Activated T-helper 9 cell treated with anti-CD3 and anti-CD28 coated beads, Interleukin-2, amount 50 U/mL, for 16 hours (primary cell): ENCODE data around the gene SPATA25.
A peak's percentile ranks its signal among the peaks of the same experiment; 100 is the strongest.
"Not testable (repeated sequence)": the region's sequence is repeated elsewhere in the genome, so short reads cannot be mapped to it uniquely, and the experiment has no call there.

ENCODE experiments used
- DNase-seq: peaks from one replicate; pipeline ENCODE4 v3.0.0-alpha.2; 2020; ENCODE audit warnings: low read depth

The SPATA25 gene

DNA sequence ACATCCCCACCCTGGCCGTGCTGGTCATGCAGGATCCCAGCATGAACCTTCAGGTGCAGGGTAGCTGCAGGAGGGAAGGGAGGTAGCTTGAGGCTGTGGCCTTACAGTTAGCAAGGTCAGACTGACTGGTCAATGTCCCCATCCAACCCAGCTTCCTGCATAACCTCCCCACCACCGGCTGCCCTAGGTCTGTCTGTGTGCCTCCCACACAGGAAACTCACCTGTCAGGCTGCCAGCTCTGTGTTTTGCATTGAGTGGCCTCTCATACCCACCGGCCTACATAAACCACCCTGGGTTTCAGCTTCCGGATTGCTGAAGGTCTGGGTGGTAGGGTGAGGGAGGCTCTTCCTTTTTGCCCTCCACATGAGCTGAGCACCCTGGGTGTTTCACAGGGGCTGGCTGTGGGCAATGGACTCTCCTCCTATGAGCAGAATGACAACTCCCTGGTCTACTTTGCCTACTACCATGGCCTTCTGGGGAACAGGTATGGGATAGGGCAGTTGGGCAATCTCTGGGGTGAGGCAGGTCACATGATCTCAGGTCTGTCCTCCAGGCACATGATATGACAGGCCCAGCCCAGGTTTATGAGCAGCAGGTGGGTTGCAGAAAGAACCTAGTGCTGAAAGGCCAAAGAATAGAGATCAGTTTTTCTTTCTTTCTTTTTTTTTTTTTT, 5.5 kb upstream of the SPATA25 start:
- no peak for DNase-seq

DNA sequence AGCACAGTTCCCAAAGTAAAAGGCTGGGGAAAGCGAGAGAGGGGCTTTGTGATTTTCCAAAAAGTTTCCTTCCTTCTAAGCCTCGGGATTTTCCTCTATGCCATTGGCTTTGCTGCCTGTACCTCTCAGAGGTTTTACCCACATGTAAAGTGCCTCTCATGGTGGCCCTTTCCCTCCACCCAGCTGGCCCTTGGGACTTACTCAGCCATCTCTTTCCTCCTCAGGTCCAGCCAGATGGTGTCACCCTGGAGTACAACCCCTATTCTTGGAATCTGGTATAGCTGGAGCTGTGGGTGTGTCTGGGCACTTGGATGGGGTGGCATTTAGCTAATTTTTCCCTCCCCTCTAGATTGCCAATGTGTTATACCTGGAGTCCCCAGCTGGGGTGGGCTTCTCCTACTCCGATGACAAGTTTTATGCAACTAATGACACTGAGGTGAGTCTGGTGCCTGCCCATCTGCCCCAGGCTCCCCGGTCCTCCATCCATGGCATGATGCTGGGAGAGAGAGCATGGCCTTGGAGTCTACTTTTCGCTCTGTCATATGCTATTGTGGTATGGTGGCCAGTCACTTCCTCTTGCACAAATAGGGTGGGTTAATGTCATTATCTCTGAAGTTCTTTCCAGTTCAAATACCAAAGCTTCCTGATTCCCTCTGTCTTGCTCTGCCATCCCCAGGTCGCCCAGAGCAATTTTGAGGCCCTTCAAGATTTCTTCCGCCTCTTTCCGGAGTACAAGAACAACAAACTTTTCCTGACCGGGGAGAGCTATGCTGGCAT, 4.8 kb upstream of the SPATA25 start:
- DNase-seq, result no peak

DNA sequence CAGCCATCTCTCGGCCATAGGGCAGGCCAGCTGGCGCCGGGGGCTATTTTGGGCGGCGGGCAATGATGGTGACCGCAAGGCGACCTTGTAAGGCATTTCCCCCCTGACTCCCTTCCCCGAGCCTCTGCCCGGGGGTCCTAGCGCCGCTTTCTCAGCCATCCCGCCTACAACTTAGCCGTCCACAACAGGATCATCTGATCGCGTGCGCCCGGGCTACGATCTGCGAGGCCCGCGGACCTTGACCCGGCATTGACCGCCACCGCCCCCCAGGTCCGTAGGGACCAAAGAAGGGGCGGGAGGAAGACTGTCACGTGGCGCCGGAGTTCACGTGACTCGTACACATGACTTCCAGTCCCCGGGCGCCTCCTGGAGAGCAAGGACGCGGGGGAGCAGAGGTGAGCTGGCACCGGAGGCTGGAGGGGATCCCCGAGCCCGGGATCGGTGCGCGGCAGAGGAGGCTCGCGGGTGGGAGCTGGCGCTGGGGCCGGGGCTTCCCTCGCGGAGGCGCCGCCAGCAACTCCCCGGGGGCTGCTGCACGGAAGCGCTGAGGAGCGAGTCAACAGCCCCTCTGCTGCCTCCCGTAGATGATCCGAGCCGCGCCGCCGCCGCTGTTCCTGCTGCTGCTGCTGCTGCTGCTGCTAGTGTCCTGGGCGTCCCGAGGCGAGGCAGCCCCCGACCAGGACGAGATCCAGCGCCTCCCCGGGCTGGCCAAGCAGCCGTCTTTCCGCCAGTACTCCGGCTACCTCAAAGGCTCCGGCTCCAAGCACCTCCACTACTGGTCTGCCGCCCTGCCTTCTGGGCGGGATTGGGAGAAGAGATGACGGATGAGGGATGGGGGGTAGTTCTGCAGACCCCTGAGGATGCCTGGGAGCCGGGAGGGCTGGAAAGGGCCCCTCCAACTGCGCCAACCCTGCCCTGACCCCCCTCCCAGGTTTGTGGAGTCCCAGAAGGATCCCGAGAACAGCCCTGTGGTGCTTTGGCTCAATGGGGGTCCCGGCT, 3.9 kb upstream of the SPATA25 start, which contains the start of the genes CTSA and NEURL2:
CTSA (plus strand) TSS at position 351 of the 999 bp plus-strand sequence; CDS start at position 585, 234 bp downstream.
NEURL2 (minus strand) TSS at position 224 of the 999 bp plus-strand sequence; CDS start at position 7, 217 bp downstream.
- DNase-seq, result peak; percentile 82

DNA sequence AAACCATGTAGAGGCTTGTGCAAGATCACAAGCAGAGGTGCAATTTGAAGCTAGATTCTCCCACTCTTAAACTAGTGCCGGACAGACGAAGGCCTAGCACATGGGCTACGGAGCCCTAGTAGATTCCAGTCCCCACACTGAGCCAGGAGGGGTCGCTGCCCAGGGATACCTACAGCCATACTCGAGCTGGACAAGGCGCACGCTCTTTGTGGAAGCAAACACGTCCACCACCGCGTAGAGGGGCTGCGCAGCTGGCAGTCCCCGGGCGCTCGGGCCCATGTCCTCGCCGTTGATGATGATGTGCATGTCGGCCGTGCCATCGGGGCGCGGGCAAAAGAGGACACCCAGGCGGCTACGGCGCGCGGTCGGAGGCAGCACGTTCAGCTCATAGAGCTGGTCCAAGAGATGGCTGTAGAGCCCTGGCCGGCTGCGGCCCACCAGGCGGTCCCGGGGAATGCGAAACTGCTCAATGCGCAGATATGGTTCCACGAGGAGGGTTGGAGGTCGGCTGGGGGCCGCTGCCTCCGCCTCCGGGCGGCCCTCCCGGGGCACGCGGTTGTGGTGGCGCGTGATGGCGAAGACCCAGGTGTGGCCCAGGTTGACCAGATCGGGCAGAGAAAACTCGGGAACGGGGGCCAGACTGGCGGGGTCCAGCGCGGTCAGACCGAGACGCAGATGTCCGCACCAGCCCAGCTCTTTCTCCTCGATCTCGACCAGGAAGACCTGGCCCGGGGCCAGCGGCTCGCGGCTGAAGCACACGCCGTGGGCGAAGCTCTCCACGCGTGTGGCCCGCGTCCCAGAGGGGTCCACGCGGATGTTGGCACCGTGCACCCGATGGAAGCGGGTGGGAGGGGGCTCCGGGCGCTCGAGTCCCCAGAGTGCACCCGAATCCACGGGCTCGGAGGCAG, 2.9 kb upstream of the SPATA25 start:
- peak; percentile 21 for DNase-seq

DNA sequence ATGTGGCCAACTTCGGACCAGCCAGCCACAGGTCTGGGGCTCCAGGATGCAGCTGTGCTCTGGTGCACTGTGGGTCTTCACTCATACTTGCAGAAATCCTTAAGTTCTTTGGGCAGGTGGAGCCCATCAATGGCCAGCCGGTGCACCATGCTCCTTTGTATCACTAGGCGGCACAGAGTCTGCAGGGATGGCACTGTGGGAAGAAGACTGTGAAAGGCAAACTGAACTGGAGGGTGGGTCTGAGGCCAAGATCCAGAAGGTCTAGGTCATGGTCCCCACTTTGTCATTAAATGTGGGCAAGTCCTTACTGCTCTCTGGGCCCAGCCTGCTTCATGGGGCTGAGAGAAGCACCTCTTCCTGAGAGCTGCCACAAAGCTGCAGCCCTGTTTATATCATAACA, 1.3 kb upstream of the SPATA25 start:
- DNase-seq, result no peak

DNA sequence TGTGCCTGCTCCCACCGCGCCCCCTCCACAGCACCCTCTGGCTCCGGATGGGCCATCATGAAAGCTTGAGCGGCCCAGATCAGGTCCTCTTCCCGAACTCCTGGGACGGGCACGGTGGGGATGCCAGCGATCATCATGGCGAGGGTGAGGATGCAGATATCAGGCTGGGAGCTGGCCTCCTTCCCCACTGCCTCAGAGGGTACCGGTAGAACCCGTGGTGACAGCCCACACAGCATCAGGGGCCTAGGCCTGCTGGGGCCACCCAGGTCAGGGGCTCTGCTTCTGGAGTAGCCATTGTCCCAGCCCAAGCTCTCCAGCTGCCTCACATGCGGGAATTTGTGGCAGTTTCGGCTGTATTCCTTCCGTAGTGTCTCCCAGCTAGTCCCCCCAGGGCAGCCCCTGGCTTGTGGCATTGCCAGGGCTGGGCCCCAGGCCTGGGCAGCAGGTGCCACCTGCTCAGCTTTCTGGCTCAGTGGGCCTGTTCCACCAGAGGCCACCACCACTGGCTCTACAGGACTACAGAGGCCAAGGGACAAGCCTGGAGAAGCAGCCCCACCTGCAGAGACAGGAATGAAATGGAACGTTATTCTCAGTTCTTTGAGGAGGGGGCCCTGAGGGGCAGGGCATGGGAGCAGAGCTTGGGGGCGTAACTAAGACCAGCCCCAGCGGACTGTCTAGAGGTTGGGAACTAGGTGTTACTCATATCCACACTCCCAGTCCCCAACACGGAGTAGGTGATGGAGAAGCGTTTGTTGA, 654 bp downstream of the SPATA25 start:
- DNase-seq, result no peak

DNA sequence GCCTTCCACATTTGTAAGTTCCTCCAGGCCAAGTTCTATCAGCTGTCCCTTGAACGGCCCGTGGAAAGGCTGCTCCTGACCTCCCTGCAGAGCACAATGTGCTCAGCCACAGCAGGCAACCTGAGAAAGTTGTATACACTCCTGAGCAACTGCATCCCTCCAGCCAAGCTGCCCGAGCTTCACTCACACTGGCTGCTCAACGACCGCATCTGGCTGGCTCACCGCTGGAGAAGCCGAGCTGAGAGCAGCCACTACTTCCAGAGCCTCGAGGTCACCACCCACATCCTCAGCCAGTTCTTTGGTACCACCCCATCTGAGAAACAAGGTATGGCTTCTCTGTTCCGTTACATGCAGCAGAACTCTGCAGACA, 4.3 kb downstream of the SPATA25 start:
- DNase-seq, result no peak

DNA sequence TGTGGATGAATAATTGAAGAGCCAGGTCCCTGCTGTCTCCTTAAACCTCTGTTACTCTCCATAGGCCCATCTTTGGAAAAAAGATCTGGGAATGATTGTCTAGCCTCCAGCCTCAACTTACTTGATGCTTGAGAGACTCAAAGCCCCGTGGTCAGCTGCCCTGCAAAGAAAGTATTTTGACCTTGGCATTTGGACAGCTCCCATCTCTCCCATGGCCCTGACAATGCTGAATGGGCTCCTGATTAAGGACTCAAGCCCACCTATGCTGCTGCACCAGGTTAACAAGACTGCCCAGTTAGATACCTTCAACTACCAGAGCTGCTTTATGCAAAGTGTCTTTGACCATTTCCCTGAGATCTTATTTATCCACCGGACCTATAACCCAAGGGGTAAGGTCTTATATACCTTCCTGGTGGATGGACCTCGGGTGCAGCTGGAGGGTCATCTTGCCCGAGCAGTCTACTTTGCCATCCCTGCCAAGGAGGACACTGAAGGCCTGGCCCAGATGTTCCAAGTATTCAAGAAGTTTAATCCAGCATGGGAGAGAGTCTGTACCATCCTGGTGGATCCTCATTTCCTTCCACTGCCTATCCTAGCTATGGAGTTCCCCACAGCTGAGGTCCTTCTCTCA, 4.8 kb downstream of the SPATA25 start:
- no peak for DNase-seq

DNA sequence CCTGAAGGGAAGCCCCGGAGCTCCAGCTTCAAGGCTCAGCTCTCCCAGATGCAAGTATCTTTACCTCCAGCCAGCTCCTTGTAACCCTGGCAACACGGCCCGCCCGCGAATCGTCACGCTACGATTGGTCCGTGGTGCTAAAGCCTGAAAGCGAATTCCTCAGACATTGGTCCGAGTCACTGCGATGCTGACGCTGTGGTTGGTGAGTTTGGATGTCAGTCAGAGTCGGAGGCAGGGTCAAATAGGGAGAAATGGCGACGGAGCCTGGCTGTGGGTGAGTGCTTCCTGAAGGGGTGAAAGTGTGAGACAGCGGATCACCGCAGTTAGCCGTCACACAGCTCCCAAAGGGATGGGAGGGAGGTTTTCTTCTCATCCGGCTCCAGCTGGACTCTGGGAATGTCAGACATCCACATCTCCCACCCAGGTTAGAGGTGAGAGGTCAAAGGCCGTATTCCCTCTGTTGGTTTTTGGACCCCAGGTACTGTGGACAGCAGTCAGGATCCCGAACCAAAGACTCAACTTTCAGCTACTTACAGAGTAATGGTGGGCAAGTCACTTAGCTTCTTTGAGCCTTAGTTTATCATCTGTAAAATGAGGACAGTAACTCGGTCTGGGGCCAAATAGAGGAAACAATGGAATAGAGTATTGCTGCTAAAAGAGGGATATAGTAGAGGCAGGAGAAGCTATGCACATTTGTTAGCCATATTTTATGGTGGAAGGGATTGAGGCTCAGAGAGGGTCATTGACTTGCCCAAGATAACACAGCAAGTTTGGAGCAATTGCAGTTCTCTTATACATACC, 6.2 kb downstream of the SPATA25 start, which contains the start of gene ZSWIM1:
ZSWIM1 (plus strand) TSS at position 240 of the 801 bp plus-strand sequence. CDS start 1,366 bp downstream, outside the sequence.
- DNase-seq, result peak; percentile 96

DNA sequence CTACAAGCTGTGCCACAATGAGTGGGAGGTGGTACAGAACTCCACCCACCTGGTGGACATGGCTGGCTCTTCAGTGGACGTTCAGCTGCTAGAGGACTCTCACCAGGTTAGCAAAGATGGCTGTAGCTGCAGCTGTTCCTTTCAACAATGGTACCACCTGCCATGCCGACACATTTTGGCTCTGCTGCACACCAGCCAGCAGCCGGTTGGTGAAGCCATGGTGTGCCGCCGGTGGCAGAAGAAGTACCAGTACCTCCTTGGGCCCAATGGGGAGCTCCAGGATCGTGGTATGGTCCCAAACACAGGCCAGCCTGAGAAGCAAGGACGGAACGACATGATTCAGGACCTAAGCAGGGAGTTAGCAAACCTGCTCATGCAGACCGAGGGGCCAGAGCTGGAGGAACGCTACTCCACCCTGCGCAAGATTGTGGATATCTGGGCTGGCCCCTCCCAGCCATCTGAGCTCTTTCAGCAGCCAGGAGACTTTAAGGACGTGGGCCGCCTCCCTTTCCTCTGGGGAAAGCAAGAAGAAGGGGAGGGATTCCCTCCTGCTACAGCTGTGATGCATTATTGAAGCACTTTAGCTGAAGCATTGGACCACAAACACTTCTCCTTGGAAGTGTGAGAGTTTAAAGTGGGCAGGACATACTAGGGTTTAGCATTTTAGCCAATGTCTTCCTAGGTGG, 9.2 kb downstream of the SPATA25 start:
- DNase-seq, result no peak

DNA sequence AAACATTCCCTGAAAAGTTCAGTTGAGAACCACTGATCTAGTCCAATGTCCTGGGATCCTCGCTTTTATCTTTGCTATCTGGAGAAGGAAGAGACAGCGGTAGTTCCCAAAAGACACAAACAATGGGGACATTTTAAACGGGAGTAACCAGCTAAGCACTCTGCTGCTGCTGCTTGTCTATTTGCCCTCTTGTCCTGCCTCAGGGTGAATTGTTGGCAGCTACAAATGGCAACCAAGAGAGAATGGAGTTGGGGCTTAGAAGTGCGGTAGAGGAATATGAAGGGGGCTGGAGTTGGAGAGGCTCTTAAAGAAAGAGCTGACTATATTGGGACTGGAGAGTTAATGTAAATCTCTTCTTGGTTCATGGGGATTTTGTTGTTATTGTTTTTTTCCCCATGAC, 12.8 kb downstream of the SPATA25 start:
- DNase-seq, result no peak

DNA sequence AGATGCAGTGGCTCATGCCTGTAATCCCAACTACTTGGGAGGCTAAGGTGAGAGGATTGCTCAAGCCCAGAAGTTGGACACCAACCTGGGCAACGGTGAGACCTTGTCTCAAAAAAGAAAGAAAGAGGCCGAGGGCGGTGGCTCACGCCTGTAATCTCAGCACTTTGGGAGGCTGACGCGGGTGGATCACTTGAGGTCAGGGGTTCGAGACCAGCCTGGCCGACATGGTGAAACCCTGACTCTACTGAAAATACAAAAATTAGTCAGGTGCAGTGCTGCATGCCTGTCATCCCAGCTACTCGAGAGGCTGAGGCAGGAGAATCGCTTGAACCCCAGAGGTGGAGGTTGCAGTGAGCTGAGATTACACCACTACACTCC, 13.3 kb downstream of the SPATA25 start:
- not testable (repeated sequence) for DNase-seq

DNA sequence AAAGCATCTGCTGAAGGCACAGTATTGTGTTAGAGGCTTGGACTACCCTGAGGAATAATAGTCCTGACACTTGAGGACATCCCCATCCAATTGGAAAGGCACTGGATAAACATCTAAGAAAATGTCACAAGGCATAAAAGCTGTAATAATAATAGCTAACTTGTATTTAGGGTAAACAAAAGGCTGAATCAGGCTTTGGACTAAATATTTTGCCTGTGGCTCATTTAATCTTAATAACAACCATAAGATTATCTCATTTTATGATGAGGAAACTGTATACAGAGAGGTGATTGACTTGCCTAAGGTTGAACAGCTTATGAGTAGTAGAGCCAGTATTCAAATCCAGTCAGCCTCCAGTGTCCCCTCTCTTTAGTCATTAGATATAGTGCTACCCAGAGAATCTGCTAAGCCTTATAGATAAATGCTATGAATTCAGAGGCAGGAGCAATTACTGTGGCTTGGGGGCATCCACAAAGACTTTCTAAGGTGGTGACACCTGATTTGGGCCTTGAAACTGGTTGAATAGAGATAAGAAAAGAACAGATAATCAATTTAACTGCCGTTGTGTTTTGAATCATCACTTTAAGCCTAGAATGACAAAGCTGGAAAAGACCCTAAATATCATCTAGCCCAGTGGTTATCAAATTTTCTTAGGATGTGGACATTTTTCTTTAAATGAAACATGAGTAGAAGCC, 13.9 kb downstream of the SPATA25 start:
- DNase-seq, result no peak

DNA sequence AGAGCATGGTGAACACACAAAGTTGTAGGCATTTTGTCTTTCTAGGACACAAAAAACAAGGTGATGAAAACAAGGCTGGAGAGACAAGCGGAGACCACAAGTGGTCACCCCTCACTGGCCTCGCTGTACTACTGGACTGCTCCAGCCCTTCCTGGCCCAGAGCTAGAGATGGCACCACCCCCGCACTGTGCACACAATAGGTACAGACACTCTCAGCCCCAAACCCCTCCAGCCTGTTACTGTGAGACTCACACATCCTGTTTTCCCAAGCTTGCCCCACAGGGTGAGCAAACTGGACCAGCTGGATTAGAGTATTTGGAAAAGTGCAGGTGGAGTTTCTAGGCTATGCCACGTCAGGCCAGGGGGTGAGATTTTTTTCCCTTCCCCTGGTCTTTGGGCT, 14.8 kb downstream of the SPATA25 start:
- DNase-seq, result no peak

DNA sequence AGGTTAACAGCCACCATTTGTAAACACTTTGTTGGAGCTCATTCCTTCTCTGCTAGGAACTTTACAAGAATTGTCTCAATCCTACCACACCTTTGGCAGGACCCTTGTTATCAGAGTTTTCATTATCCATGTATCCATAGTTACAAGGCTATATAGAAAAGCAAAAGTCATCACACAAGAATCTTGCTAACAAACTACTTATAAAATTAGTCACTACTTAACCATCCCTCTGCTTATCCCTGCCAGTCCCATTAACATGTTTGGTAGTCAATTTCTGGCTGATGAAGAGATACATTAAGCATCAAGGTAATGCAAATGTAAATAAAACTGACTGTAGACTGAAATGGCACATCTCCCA, 19.6 kb downstream of the SPATA25 start:
- no peak for DNase-seq

DNA sequence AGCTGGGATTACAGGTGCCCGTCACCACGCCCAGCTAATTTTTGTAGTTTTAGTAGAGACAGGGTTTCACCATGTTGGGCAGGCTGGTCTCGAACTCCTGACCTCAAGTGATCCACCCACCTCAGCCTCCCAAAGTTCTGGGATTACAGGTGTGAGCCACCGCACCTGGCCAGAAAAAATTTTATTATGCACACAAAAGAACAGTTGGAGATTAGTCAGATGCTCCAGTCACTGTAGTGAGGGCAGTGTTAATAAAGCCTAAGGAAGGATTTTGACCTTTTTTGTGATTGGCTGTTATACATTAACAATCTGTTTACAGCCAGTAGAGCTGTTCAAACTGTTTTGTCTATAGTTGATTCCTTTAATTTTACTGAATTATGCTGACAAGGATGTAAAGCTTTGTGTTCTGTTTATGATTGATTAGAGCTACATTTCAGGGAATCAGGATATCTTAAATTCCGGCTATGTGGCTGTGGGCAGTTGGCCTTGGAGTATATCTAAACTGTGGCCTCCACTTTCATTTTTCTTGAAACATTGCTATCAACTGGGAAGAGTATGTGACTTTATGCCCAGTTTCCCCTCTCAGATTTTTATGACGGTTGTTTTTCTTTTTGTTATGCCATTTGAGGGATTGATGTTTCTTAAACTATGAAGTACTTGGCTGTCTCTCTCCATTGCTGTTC, 20.1 kb downstream of the SPATA25 start:
- no peak for DNase-seq

DNA sequence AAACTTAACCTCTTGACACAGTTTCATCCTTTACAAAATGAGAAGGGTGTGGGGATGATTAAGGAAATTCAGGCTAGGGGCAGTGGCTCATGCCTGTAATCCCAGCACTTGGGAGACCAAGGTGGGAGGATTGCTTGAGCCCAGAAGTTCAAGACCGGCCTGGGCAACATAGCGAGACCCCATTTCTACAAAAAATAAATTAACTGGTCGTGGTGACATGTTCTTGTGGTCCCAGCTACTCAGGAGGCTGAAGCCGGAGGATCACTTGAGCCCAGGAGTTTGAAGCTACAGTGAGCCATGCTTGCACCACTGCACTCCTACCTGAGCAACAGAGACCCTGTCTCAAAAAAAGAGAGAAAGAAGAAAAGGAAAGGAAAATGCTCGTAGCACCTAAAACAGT, 21.0 kb downstream of the SPATA25 start:
- no peak for DNase-seq
